Thoracic aorta (tissue), 2 donors: Measurements from ENCODE around the gene SATB2. TPM values are rescaled to one million over a fixed set of nuclear protein-coding genes. Genes with fewer than 3 reads are reported as not detected.

ENCODE experiments used
- ATAC-seq: fragments of 150-250 bp; one replicate; pipeline ENCODE4 v1.8.0; 2017; ENCODE audit warnings: low read depth; ENCODE audit not compliant: insufficient number of reproducible peaks, low FRiP score
- DNase-seq: peaks from one replicate; pipeline ENCODE4 v3.0.0-alpha.2; 2020; ENCODE audit warnings: low spot score
- H3K27ac ChIP-seq, 2 donors: fragments of 200-600 bp; sonication (generic); 1 replicate in 1 of 2; 2 replicates in 1 of 2; pipeline ENCODE4 v1.5.1; 2016; ENCODE audit warnings: mild to moderate bottlenecking in 2 of 2, moderate library complexity in 2 of 2
- H3K27me3 ChIP-seq: fragments of 200-600 bp; sonication (generic); replicated peaks from 2 replicates; pipeline ENCODE4 v1.6.0; 2016; ENCODE audit warnings: mild to moderate bottlenecking; ENCODE audit not compliant: insufficient read depth
- H3K36me3 ChIP-seq: fragments of 200-600 bp; sonication (generic); one replicate; pipeline ENCODE4 v1.5.1; 2016
- H3K4me1 ChIP-seq, 2 donors: fragments of 200-600 bp; sonication (generic); 1 replicate in 1 of 2; 2 replicates in 1 of 2; pipeline versions ENCODE4 v1.5.1 to v1.6.0; 2016; ENCODE audit warnings: low read depth in 2 of 2, mild to moderate bottlenecking in 1 of 2; ENCODE audit not compliant: control insufficient read depth in 1 of 2
- H3K4me3 ChIP-seq: fragments of 200-600 bp; sonication (generic); 2 replicates; pipeline ENCODE4 v1.5.1; 2016; ENCODE audit warnings: mild to moderate bottlenecking
- H3K9me3 ChIP-seq: fragments of 200-600 bp; sonication (generic); 2 replicates; pipeline ENCODE4 v1.5.1; 2016
- total RNA-seq, 2 donors: library from RNA; depleted of rRNA; stranded (reverse); fragments of >200 nt; gene quantifications; one replicate each; pipeline versions ENCODE4 v1.1.0 to v1.2.3, GENCODE V29; 2016
- TF ChIP-seq, protein P1 (sequence below): fragments of 200-600 bp; sonication (generic); IDR thresholded peaks from one replicate; pipeline ENCODE4 v1.5.1; 2019; ENCODE audit warnings: antibody characterized with exemption

SATB2 gene
- total RNA-seq, 2 donors from 2014 or later: 4.5 to 5.5 TPM

DNA sequence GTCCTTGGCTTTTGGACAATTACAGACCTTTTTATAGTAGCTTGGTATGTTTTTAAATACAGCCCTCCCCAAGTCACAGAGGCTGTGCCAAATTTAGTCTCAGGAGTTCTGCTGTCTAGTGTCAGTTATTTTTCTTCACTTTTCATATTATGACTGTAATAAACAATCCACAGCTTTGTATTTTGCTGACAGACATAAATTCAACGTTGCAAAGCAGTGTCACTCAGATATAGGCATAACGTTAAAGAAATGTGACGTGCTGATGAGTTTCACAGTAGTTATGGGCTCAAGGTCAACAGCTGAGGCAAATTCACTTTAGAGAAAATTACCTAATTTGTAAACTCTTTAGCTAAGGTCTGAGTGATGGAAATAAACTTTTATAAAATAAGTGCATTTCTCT lies 151.6 kb downstream of the SATB2 start:
- Histone ChIP-seq H3K9me3 (no peaks in the 10 kb centered on the region), H3K36me3 (no peaks in the 10 kb centered on the region), H3K4me1 (peaks cover 3 to 46% of the 10 kb centered on the region in 2 donors), H3K27ac (peak overlapping the region in 1 of 2 donors; percentile 23), H3K4me3 (no peak overlapping the region), H3K27me3 (no peaks in the 10 kb centered on the region)
- DNase-seq (no peak), ATAC-seq (no peak)
- TF ChIP-seq, protein P1, sequence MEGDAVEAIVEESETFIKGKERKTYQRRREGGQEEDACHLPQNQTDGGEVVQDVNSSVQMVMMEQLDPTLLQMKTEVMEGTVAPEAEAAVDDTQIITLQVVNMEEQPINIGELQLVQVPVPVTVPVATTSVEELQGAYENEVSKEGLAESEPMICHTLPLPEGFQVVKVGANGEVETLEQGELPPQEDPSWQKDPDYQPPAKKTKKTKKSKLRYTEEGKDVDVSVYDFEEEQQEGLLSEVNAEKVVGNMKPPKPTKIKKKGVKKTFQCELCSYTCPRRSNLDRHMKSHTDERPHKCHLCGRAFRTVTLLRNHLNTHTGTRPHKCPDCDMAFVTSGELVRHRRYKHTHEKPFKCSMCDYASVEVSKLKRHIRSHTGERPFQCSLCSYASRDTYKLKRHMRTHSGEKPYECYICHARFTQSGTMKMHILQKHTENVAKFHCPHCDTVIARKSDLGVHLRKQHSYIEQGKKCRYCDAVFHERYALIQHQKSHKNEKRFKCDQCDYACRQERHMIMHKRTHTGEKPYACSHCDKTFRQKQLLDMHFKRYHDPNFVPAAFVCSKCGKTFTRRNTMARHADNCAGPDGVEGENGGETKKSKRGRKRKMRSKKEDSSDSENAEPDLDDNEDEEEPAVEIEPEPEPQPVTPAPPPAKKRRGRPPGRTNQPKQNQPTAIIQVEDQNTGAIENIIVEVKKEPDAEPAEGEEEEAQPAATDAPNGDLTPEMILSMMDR: no peak

- ATAC-seq: peak; percentile 94
- Histone ChIP-seq H3K27me3 (no peaks in the 10 kb centered on the region), H3K4me1 (peaks cover 3 to 46% of the 10 kb centered on the region in 2 donors), H3K36me3 (no peaks in the 10 kb centered on the region), H3K4me3 (no peak overlapping the region), H3K9me3 (no peaks in the 10 kb centered on the region), H3K27ac (peak overlapping the region; percentile 65 to 69)
- TF ChIP-seq, protein P1: no peak
- peak; percentile 9 for DNase-seq
These were observed 154.0 kb downstream of the SATB2 start for GRCh38 chr2:199303728-199304177.

DNA sequence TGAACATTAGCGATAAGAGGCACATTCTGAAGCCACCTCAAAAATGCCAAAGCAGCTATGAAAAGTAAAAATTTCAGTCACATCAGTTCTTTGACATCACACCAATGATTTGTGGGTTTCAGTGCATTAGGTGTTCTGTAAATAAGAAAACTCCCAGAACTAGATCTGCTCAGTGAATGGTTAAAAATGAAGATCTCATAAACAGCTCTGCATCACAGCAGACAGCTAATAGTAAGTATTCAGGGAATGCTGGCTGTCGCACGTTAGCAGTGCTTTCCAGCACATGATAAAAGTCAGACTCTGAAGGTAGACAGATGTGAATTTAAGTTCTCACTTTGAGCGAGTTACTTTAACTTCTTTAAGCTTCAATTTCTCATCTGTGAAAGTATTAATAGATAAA lies 154.9 kb downstream of the SATB2 start:
- no peaks in the 10 kb centered on the region for H3K9me3 ChIP-seq
- TF ChIP-seq, protein P1: no peak
- no peaks in the 10 kb centered on the region for H3K36me3 ChIP-seq
- H3K27me3 ChIP-seq: no peaks in the 10 kb centered on the region
- H3K4me3 ChIP-seq: no peak overlapping the region
- peak overlapping the region in 1 of 2 donors; percentile 62 for H3K27ac ChIP-seq
- no peak for ATAC-seq
- H3K4me1 ChIP-seq: peaks cover 3 to 45% of the 10 kb centered on the region in 2 donors
- no peak for DNase-seq

DNA sequence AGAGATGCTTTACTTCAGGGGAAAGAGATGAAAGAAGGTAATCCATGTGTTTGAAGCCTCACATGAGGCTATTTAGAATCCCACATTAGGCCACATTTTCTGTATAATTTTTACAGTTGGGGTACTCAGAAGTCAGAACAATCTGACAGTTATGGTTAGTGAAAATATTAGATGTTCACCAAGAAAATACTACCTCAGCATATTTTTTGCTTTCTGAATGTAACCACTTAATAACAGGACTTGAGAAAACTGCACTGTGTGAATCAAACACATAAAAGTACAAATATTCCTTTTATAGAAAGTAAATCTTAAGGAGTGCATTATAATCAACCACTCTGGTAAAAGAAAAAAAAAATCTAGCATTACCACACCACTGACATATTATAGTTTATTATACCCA lies 169.3 kb downstream of the SATB2 start:
- DNase-seq: no peak
- TF ChIP-seq, protein P1: no peak
- no peak for ATAC-seq
- no peaks in the 10 kb centered on the region for H3K9me3 ChIP-seq
- no peak overlapping the region for H3K4me3 ChIP-seq
- no peaks in the 10 kb centered on the region for H3K27me3 ChIP-seq
- no peak overlapping the region for H3K27ac ChIP-seq
- no peaks in the 10 kb centered on the region for H3K36me3 ChIP-seq
- H3K4me1 ChIP-seq: no peaks in the 10 kb centered on the region

- Histone ChIP-seq H3K4me3 (no peak overlapping the region), H3K27me3 (no peaks in the 10 kb centered on the region), H3K4me1 (no peaks in the 10 kb centered on the region), H3K27ac (no peak overlapping the region), H3K9me3 (no peaks in the 10 kb centered on the region), H3K36me3 (no peaks in the 10 kb centered on the region)
- ATAC-seq: no peak
- DNase-seq: no peak
- TF ChIP-seq, protein P1: no peak
These were observed 175.4 kb downstream of the SATB2 start for GRCh38 chr2:199282309-199282708.
